Globus pallidus (tissue), 1 donor: ENCODE measurements around the gene NAXE.
"Not testable (repeated sequence)": the region's sequence is repeated elsewhere in the genome, so short reads cannot be mapped to it uniquely, and the experiment has no call there.

ENCODE experiments used
- DNase-seq: peaks from one replicate; pipeline ENCODE4 v3.0.0-alpha.2; 2015; ENCODE audit warnings: low spot score

The NAXE gene

GRCh38 chr1:156593661-156593989 is 2.0 kb downstream of the NAXE start:
- no peak for DNase-seq

GRCh38 chr1:156594190-156594589 is 2.6 kb downstream of the NAXE start:
- DNase-seq, result no peak

- DNase-seq, result no peak
Observed at GRCh38 chr1:156595016-156595415, 3.4 kb downstream of the NAXE start.

- no peak for DNase-seq
Observed at GRCh38 chr1:156596426-156596825, 4.8 kb downstream of the NAXE start.

GRCh38 chr1:156598125-156598524 is 6.5 kb downstream of the NAXE start:
- no peak for DNase-seq

- DNase-seq, result no peak
Observed at GRCh38 chr1:156598731-156599432, 7.3 kb downstream of the NAXE start.

GRCh38 chr1:156599811-156600210 is 8.2 kb downstream of the NAXE start:
- DNase-seq, result no peak

GRCh38 chr1:156600733-156601121 is 9.2 kb downstream of the NAXE start:
- no peak for DNase-seq

- peak; percentile 82 for DNase-seq
Observed at GRCh38 chr1:156601122-156601830, 9.7 kb downstream of the NAXE start, which contains the start of gene GPATCH4. Gene GPATCH4, minus strand, starts transcription at chr1:156601479.

GRCh38 chr1:156601892-156602291 is 10.3 kb downstream of the NAXE start:
- no peak for DNase-seq

- DNase-seq, result no peak
Observed at GRCh38 chr1:156602557-156602993, 11.0 kb downstream of the NAXE start.

- DNase-seq, result not testable (repeated sequence)
Observed at GRCh38 chr1:156607344-156607743, 15.8 kb downstream of the NAXE start.

GRCh38 chr1:156608036-156608674 is 16.6 kb downstream of the NAXE start:
- peak; percentile 87 for DNase-seq

- DNase-seq, result no peak
Observed at GRCh38 chr1:156608981-156609380, 17.4 kb downstream of the NAXE start.

- DNase-seq, result not testable (repeated sequence)
Observed at GRCh38 chr1:156610072-156610471, 18.5 kb downstream of the NAXE start.

GRCh38 chr1:156612666-156613065 is 21.1 kb downstream of the NAXE start:
- no peak for DNase-seq

GRCh38 chr1:156615946-156616345 is 24.4 kb downstream of the NAXE start:
- DNase-seq, result peak; percentile 57

- DNase-seq, result peak; percentile 90
Observed at GRCh38 chr1:156616463-156616862, 24.9 kb downstream of the NAXE start.

- peak; percentile 88 for DNase-seq
Observed at GRCh38 chr1:156618853-156619581, 27.4 kb downstream of the NAXE start, which contains the start of gene HAPLN2. Gene HAPLN2, plus strand, starts transcription at chr1:156619415. Its CDS starts 4,076 bp downstream, at chr1:156623491.

- no peak for DNase-seq
Observed at GRCh38 chr1:156619582-156619955, 28.0 kb downstream of the NAXE start.

GRCh38 chr1:156622581-156623297 is 31.2 kb downstream of the NAXE start:
- no peak for DNase-seq
